ENCODE results near the gene SART1.

The SART1 gene
- total RNA-seq, result 132 to 141 reads per million in 2 experiments

- DNase-seq (ENCODE audit: low read depth), result peak; percentile 95
Measured at GRCh38 chr11:65961267-65962140, at the start of gene SART1. SART1 (plus strand) TSS chr11:65961734; CDS start chr11:65961781, 47 bp downstream.

GRCh38 chr11:65912845-65913244 is 48.7 kb upstream of the SART1 start:
- no peak for DNase-seq (ENCODE audit: low read depth)

GRCh38 chr11:65915101-65915820 is 46.3 kb upstream of the SART1 start:
- DNase-seq (ENCODE audit: low read depth), result no peak

GRCh38 chr11:65915821-65916251 is 45.7 kb upstream of the SART1 start:
- DNase-seq (ENCODE audit: low read depth), result no peak

- DNase-seq (ENCODE audit: low read depth), result no peak
Measured at GRCh38 chr11:65916391-65916790, 45.1 kb upstream of the SART1 start.

GRCh38 chr11:65917077-65917433 is 44.5 kb upstream of the SART1 start:
- no peak for DNase-seq (ENCODE audit: low read depth)

- no peak for DNase-seq (ENCODE audit: low read depth)
Measured at GRCh38 chr11:65917434-65918210, 43.9 kb upstream of the SART1 start.

- no peak for DNase-seq (ENCODE audit: low read depth)
Measured at GRCh38 chr11:65918211-65919140, 43.1 kb upstream of the SART1 start, which contains the start of gene C11orf68. C11orf68 (minus strand) TSS chr11:65919062; CDS start chr11:65919031, 31 bp downstream.

GRCh38 chr11:65919141-65919572 is 42.4 kb upstream of the SART1 start, which contains the start of gene DRAP1:
DRAP1 (plus strand) TSS chr11:65919426; CDS start chr11:65919502, 76 bp downstream.
- DNase-seq (ENCODE audit: low read depth), result peak; percentile 99

- peak; percentile 44 for DNase-seq (ENCODE audit: low read depth)
Measured at GRCh38 chr11:65919573-65920371, 41.8 kb upstream of the SART1 start.

GRCh38 chr11:65920372-65920802 is 41.1 kb upstream of the SART1 start:
- DNase-seq (ENCODE audit: low read depth), result no peak

GRCh38 chr11:65921033-65921555 is 40.4 kb upstream of the SART1 start:
- DNase-seq (ENCODE audit: low read depth), result no peak

GRCh38 chr11:65921876-65922275 is 39.7 kb upstream of the SART1 start:
- DNase-seq (ENCODE audit: low read depth), result no peak

GRCh38 chr11:65922565-65922964 is 39.0 kb upstream of the SART1 start:
- DNase-seq (ENCODE audit: low read depth), result no peak

GRCh38 chr11:65925397-65925796 is 36.1 kb upstream of the SART1 start:
- no peak for DNase-seq (ENCODE audit: low read depth)

- peak; percentile 65 for DNase-seq (ENCODE audit: low read depth)
Measured at GRCh38 chr11:65927904-65928397, 33.6 kb upstream of the SART1 start.

- no peak for DNase-seq (ENCODE audit: low read depth)
Measured at GRCh38 chr11:65928667-65929066, 32.9 kb upstream of the SART1 start.

GRCh38 chr11:65931773-65932557 is 29.6 kb upstream of the SART1 start:
- DNase-seq (ENCODE audit: low read depth), result no peak

GRCh38 chr11:65932558-65932919 is 29.0 kb upstream of the SART1 start:
- DNase-seq (ENCODE audit: low read depth), result no peak

Data from T follicular helper cell (primary cell).